Prostate gland (tissue), 2 donors: Measurements from ENCODE around the gene LENG1. TPM values are rescaled to one million over a fixed set of nuclear protein-coding genes. Genes with fewer than 3 reads are reported as not detected.

Source experiments
- DNase-seq: peaks from one replicate; pipeline ENCODE4 v3.0.0-alpha.2; 2019; ENCODE audit warnings: low spot score
- H3K27ac ChIP-seq, 2 donors: fragments of 200-600 bp; sonication (generic); 2 replicates each; pipeline ENCODE4 v1.5.1; 2017 to 2019
- H3K27me3 ChIP-seq: fragments of 200-600 bp; sonication (generic); replicated peaks from 2 replicates; pipeline ENCODE4 v1.5.1; 2019; ENCODE audit not compliant: insufficient read depth
- H3K36me3 ChIP-seq, 2 donors: fragments of 200-600 bp; sonication (generic); 1 replicate in 1 of 2; 2 replicates in 1 of 2; pipeline versions ENCODE4 v1.5.1 to v1.8.1; 2017 to 2019
- H3K4me1 ChIP-seq: fragments of 200-600 bp; sonication (generic); replicated peaks from 2 replicates; pipeline ENCODE4 v1.5.1; 2019
- H3K4me3 ChIP-seq, 2 donors: fragments of 200-600 bp; sonication (generic); 2 replicates each; pipeline ENCODE4 v1.5.1; 2017 to 2019
- H3K9me3 ChIP-seq: fragments of 200-600 bp; sonication (generic); 2 replicates; pipeline ENCODE4 v1.5.1; 2017
- CTCF ChIP-seq, 4 experiments: fragments of 200-600 bp in 2 of 4; fragments of 450-650 bp in 2 of 4; sonication (generic) in 2 of 4; IDR thresholded peaks; 1 replicate in 3 of 4; 2 replicates in 1 of 4; pipeline ENCODE4 v1.5.1; 2016 to 2019; ENCODE audit warnings: antibody characterized with exemption in 4 of 4, mild to moderate bottlenecking in 2 of 4, moderate library complexity in 2 of 4
- POLR2A ChIP-seq: fragments of 450-650 bp; IDR thresholded peaks from one replicate; pipeline ENCODE4 v1.6.1; 2016; ENCODE audit warnings: antibody characterized with exemption, mild to moderate bottlenecking
- POLR2AphosphoS5 ChIP-seq: sonication (generic); formaldehyde crosslinking; IDR thresholded peaks from one replicate; pipeline ENCODE4 v1.6.1; 2017; ENCODE audit warnings: antibody characterized with exemption
- WGBS: methylation state at CpG from one replicate; pipeline ENCODE4 v1.1.5; 2018; 5-methylcytosine and 5-hydroxymethylcytosine counted together
- intact Hi-C: fragments of 100-400 bp; cut with DNase I; formaldehyde crosslinking; loops from one replicate; pipeline ENCODE4 v1.14.2; 2022
- total RNA-seq, 2 donors: library from RNA; depleted of rRNA; stranded (reverse); fragments of >200 nt; gene quantifications; one replicate each; pipeline ENCODE4 v1.1.0, GENCODE V29; 2016

The LENG1 gene
- total RNA-seq, 2 donors from 2014 or later = 7.6 to 14.7 TPM

- H3K27ac ChIP-seq = no peak overlapping the region
- TF ChIP-seq POLR2AphosphoS5 = no peak
- TF ChIP-seq POLR2A = no peak
- no peak for TF ChIP-seq CTCF (IDR thresholded peaks at IDR 0.05)
- intact Hi-C loops = no loop called here
- H3K27me3 ChIP-seq = no peaks in the 10 kb centered on the region
- H3K9me3 ChIP-seq = no peaks in the 10 kb centered on the region
- no peaks in the 10 kb centered on the region for H3K4me1 ChIP-seq
- DNase-seq = no peak
- H3K4me3 ChIP-seq = no peak overlapping the region
- 91% methylated on average over 9 of the region's 9 CpGs for WGBS
- H3K36me3 ChIP-seq = peaks cover 28 to 30% of the 10 kb centered on the region in 2 donors
Measured at GRCh38 chr19:54125713-54126112, 33.8 kb downstream of the LENG1 start.

GRCh38 chr19:54124393-54124792, 35.1 kb downstream of the LENG1 start:
- TF ChIP-seq POLR2AphosphoS5 (no peak), CTCF (IDR thresholded peaks at IDR 0.05) (no peak), POLR2A (no peak)
- Histone ChIP-seq H3K27me3 (no peaks in the 10 kb centered on the region), H3K9me3 (no peaks in the 10 kb centered on the region), H3K27ac (no peak overlapping the region), H3K4me3 (no peak overlapping the region), H3K36me3 (peaks cover 25 to 28% of the 10 kb centered on the region in 2 donors), H3K4me1 (no peaks in the 10 kb centered on the region)
- intact Hi-C loops = no loop called here
- 90% methylated on average over 19 of the region's 19 CpGs for WGBS
- DNase-seq = no peak

- intact Hi-C loops = no loop called here
- TF ChIP-seq CTCF (IDR thresholded peaks at IDR 0.05) (no peak), POLR2AphosphoS5 (no peak), POLR2A (no peak)
- Histone ChIP-seq H3K36me3 (peaks cover 22 to 28% of the 10 kb centered on the region in 2 donors), H3K27ac (no peak overlapping the region), H3K9me3 (no peaks in the 10 kb centered on the region), H3K4me1 (no peaks in the 10 kb centered on the region), H3K27me3 (no peaks in the 10 kb centered on the region), H3K4me3 (no peak overlapping the region)
- no peak for DNase-seq
- 96% methylated on average over 16 of the region's 17 CpGs for WGBS
Measured at GRCh38 chr19:54123682-54124081, 35.8 kb downstream of the LENG1 start.

GRCh38 chr19:54121259-54121658, 38.3 kb downstream of the LENG1 start:
- Histone ChIP-seq H3K27me3 (no peaks in the 10 kb centered on the region), H3K36me3 (peaks cover 14 to 23% of the 10 kb centered on the region in 2 donors), H3K4me3 (no peak overlapping the region), H3K4me1 (peaks cover 7% of the 10 kb centered on the region), H3K9me3 (no peaks in the 10 kb centered on the region), H3K27ac (no peak overlapping the region)
- TF ChIP-seq POLR2A = no peak
- TF ChIP-seq CTCF (IDR thresholded peaks at IDR 0.05) = no peak
- no peak for TF ChIP-seq POLR2AphosphoS5
- intact Hi-C loops = no loop called here
- WGBS = 90% methylated on average over 10 of the region's 10 CpGs
- DNase-seq = no peak
